Body of pancreas (tissue), 4 donors: ENCODE results near the gene MPP4. TPM values are rescaled to one million over a fixed set of nuclear protein-coding genes. Genes with fewer than 3 reads are reported as not detected.

Source experiments
- ATAC-seq: fragments of 150-250 bp; one replicate; pipeline ENCODE4 v1.9.1; 2016
- DNase-seq, 4 donors: peaks; one replicate each; pipeline ENCODE4 v3.0.0-alpha.2; 2019
- H3K27ac ChIP-seq, 4 donors: fragments of 200-600 bp; sonication (generic); 1 replicate in 3 of 4; 2 replicates in 1 of 4; pipeline versions ENCODE4 v1.5.1 to v1.6.1; 2016 to 2019; ENCODE audit warnings: mild to moderate bottlenecking in 1 of 4, mixed read lengths in 1 of 4, moderate library complexity in 1 of 4
- H3K27me3 ChIP-seq, 2 donors: fragments of 200-600 bp; sonication (generic); one replicate each; pipeline ENCODE4 v1.6.0; 2016; ENCODE audit warnings: mild to moderate bottlenecking in 1 of 2
- H3K36me3 ChIP-seq, 2 donors: fragments of 200-600 bp; sonication (generic); replicated peaks in 1 of 2; 2 replicates each; pipeline ENCODE4 v1.5.1; 2016; ENCODE audit warnings: low read depth in 2 of 2; ENCODE audit not compliant: insufficient read depth in 1 of 2
- H3K4me1 ChIP-seq: fragments of 200-600 bp; sonication (generic); one replicate; pipeline ENCODE4 v1.6.0; 2016
- H3K4me3 ChIP-seq, 2 donors: fragments of 200-600 bp; sonication (generic); 1 replicate in 1 of 2; 2 replicates in 1 of 2; pipeline ENCODE4 v1.5.1; 2016 to 2019
- H3K9me3 ChIP-seq, 3 donors: fragments of 200-600 bp; sonication (generic); 1 replicate in 2 of 3; 2 replicates in 1 of 3; pipeline ENCODE4 v1.5.1; 2016
- CTCF ChIP-seq, 7 experiments: fragments of 450-650 bp in 4 of 7; fragments of 200-600 bp in 3 of 7; sonication (generic) in 3 of 7; IDR thresholded peaks; one replicate each; pipeline ENCODE4 v1.5.1; 2016 to 2019; ENCODE audit warnings: antibody characterized with exemption in 7 of 7
- POLR2A ChIP-seq, 3 donors: fragments of 450-650 bp; IDR thresholded peaks; one replicate each; pipeline ENCODE4 v1.6.1; 2016; ENCODE audit warnings: antibody characterized with exemption in 3 of 3, mild to moderate bottlenecking in 2 of 3
- WGBS, 2 donors: methylation state at CpG; one replicate each; pipeline ENCODE4 v1.1.5; 2017; 5-methylcytosine and 5-hydroxymethylcytosine counted together
- intact Hi-C: fragments of 100-400 bp; cut with DNase I; formaldehyde crosslinking; loops from one replicate; pipeline ENCODE4 v1.15.1; 2023
- total RNA-seq, 2 donors: library from RNA; depleted of rRNA; stranded (reverse); fragments of >200 nt; gene quantifications; one replicate each; pipeline ENCODE4 v1.1.0, GENCODE V29; 2016

MPP4 gene
- not detected for total RNA-seq

- TF ChIP-seq POLR2A (IDR thresholded peaks at IDR 0.05): no peak
- TF ChIP-seq CTCF (IDR thresholded peaks at IDR 0.05): no peak
- intact Hi-C loops: no loop called here
- H3K27ac ChIP-seq: no peak within 1 kb of the TSS
These were observed at the start of gene MPP4 for GRCh38 chr2:201698588-201699226. TSS of gene MPP4 (minus strand) at chr2:201698644. CDS start at chr2:201693954, 4,690 bp downstream.

GRCh38 chr2:201746551-201746950 is 48.1 kb upstream of the MPP4 start:
- Histone ChIP-seq H3K27ac (no peak overlapping the region), H3K27me3 (no peaks in the 10 kb centered on the region), H3K36me3 (peaks cover 0 to 6% of the 10 kb centered on the region in 2 donors), H3K4me3 (no peak overlapping the region), H3K4me1 (no peaks in the 10 kb centered on the region), H3K9me3 (no peaks in the 10 kb centered on the region)
- no peak for ATAC-seq
- intact Hi-C loops: no loop called here
- WGBS, 2 donors: 58 to 64% methylated on average over 6 of the region's 6 CpGs
- TF ChIP-seq POLR2A (IDR thresholded peaks at IDR 0.05) (no peak), CTCF (IDR thresholded peaks at IDR 0.05) (no peak)
- DNase-seq: no peak

More at GRCh38 chr2:201698588-201699226, at the start of gene MPP4:
- Histone ChIP-seq H3K9me3 (no peaks in the 10 kb centered on the region), H3K36me3 (peaks cover 0 to 1% of the 10 kb centered on the region in 2 donors), H3K4me1 (peaks cover 3% of the 10 kb centered on the region), H3K27me3 (no peaks in the 10 kb centered on the region), H3K4me3 (no peak within 1 kb of the TSS)
- no peak for DNase-seq
- 25 to 31% methylated on average over 3 of the region's 3 CpGs for whole genome bisulfite sequencing, 2 donors
- no peak for ATAC-seq

- Histone ChIP-seq H3K27me3 (no peaks in the 10 kb centered on the region), H3K9me3 (no peaks in the 10 kb centered on the region), H3K36me3 (peaks cover 4 to 10% of the 10 kb centered on the region in 2 donors), H3K4me1 (no peaks in the 10 kb centered on the region), H3K4me3 (no peak overlapping the region), H3K27ac (no peak overlapping the region)
- intact Hi-C loops: no loop called here
- no peak for DNase-seq
- no peak for ATAC-seq
- TF ChIP-seq POLR2A (IDR thresholded peaks at IDR 0.05): no peak
- TF ChIP-seq CTCF (IDR thresholded peaks at IDR 0.05): no peak
- WGBS, 2 donors: 40 to 46% methylated on average over 2 of the region's 2 CpGs
These were observed 37.0 kb upstream of the MPP4 start for GRCh38 chr2:201735486-201735885.

GRCh38 chr2:201734111-201734510 is 35.7 kb upstream of the MPP4 start:
- intact Hi-C loops: no loop called here
- Histone ChIP-seq H3K4me3 (no peak overlapping the region), H3K4me1 (no peaks in the 10 kb centered on the region), H3K36me3 (peaks cover 4 to 10% of the 10 kb centered on the region in 2 donors), H3K27me3 (no peaks in the 10 kb centered on the region), H3K27ac (no peak overlapping the region), H3K9me3 (no peaks in the 10 kb centered on the region)
- ATAC-seq (no peak), DNase-seq (no peak)
- TF ChIP-seq CTCF (IDR thresholded peaks at IDR 0.05) (no peak), POLR2A (IDR thresholded peaks at IDR 0.05) (no peak)
- WGBS, 2 donors: 66 to 89% methylated on average over 4 of the region's 4 CpGs

- H3K27me3 ChIP-seq: no peaks in the 10 kb centered on the region
- WGBS, 2 donors: 89 to 90% methylated on average over 1 of the region's 1 CpG
- H3K9me3 ChIP-seq: no peaks in the 10 kb centered on the region
- H3K4me1 ChIP-seq: no peaks in the 10 kb centered on the region
- ATAC-seq (no peak), DNase-seq (no peak)
- peaks cover 4 to 10% of the 10 kb centered on the region in 2 donors for H3K36me3 ChIP-seq
- H3K27ac ChIP-seq: no peak overlapping the region
- no peak for TF ChIP-seq POLR2A (IDR thresholded peaks at IDR 0.05)
- no peak for TF ChIP-seq CTCF (IDR thresholded peaks at IDR 0.05)
- intact Hi-C loops: no loop called here
- no peak overlapping the region for H3K4me3 ChIP-seq
These were observed 35.1 kb upstream of the MPP4 start for GRCh38 chr2:201733544-201733943.
